ENCODE data around the gene MYL9.
A peak's percentile ranks its signal among the peaks of the same experiment; 100 is the strongest.

Gene MYL9

GRCh38 chr20:36541227-36541767, at the start of gene MYL9:
TSS of gene MYL9 (plus strand) at chr20:36541519. CDS start at chr20:36544885, 3,366 bp downstream.
- H3K36me3 ChIP-seq (ENCODE audit: insufficient read depth, low read length) = no peaks in the 10 kb centered on the region
- no peak within 1 kb of the TSS for H3K4me3 ChIP-seq (ENCODE audit: low read length, poor library complexity, severe bottlenecking)
- no peak within 1 kb of the TSS for H3K9ac ChIP-seq (ENCODE audit: low read depth, low read length, poor library complexity, severe bottlenecking)
- H3K4me1 ChIP-seq (ENCODE audit: insufficient read depth, low read length, poor library complexity, severe bottlenecking) = no peaks in the 10 kb centered on the region
- H3K4me2 ChIP-seq (ENCODE audit: low read depth, low read length, poor library complexity, severe bottlenecking) = no peak within 1 kb of the TSS
- no peak within 1 kb of the TSS for H2AFZ ChIP-seq (ENCODE audit: low read length)
- no peaks in the 10 kb centered on the region for H3K79me2 ChIP-seq (ENCODE audit: insufficient read depth, low read length)
- H3K9me3 ChIP-seq (ENCODE audit: insufficient read depth, low read depth, low read length) = no peaks in the 10 kb centered on the region
- H3F3A ChIP-seq (ENCODE audit: low read depth) = no peaks in the 10 kb centered on the region
- H3K9me2 ChIP-seq (replicated peaks; ENCODE audit: low read depth, low read length) = no peaks in the 10 kb centered on the region
- no peaks in the 10 kb centered on the region for H3K27me3 ChIP-seq (ENCODE audit: insufficient read depth, low read length, poor library complexity, severe bottlenecking)
- H4K20me1 ChIP-seq (ENCODE audit: insufficient read depth, low read length, poor library complexity, severe bottlenecking) = no peaks in the 10 kb centered on the region
- no peak for TF ChIP-seq CTCF (conservative IDR thresholded peaks at IDR 0.05; ENCODE audit: low read length)
- TF ChIP-seq EZH2phosphoT487 (IDR thresholded peaks at IDR 0.05; ENCODE audit: borderline replicate concordance) = no peak

GRCh38 chr20:36491901-36492617, 49.3 kb upstream of the MYL9 start:
- H3K79me2 ChIP-seq (ENCODE audit: insufficient read depth, low read length) = peaks cover 12% of the 10 kb centered on the region; the same call in 1 of the 2 replicates
- no peaks in the 10 kb centered on the region for H3K27me3 ChIP-seq (ENCODE audit: insufficient read depth, low read length, poor library complexity, severe bottlenecking)
- peaks cover 20% of the 10 kb centered on the region for H3K4me1 ChIP-seq (ENCODE audit: insufficient read depth, low read length, poor library complexity, severe bottlenecking)
- peak overlapping the region; percentile 67 for H3K4me2 ChIP-seq (ENCODE audit: low read depth, low read length, poor library complexity, severe bottlenecking)
- TF ChIP-seq CTCF (conservative IDR thresholded peaks at IDR 0.05; ENCODE audit: low read length) (no peak), EZH2phosphoT487 (IDR thresholded peaks at IDR 0.05; ENCODE audit: borderline replicate concordance) (no peak)
- peaks cover 4% of the 10 kb centered on the region; the same call in 1 of the 2 replicates for H3K36me3 ChIP-seq (ENCODE audit: insufficient read depth, low read length)
- no peaks in the 10 kb centered on the region for H3K9me3 ChIP-seq (ENCODE audit: insufficient read depth, low read depth, low read length)
- H3F3A ChIP-seq (ENCODE audit: low read depth) = no peaks in the 10 kb centered on the region
- no peaks in the 10 kb centered on the region for H3K9me2 ChIP-seq (replicated peaks; ENCODE audit: low read depth, low read length)
- peak overlapping the region; percentile 47; the same call in 1 of the 2 replicates for H2AFZ ChIP-seq (ENCODE audit: low read length)
- H3K4me3 ChIP-seq (ENCODE audit: low read length, poor library complexity, severe bottlenecking) = peak overlapping the region; percentile 49
- peak overlapping the region; percentile 65 for H3K9ac ChIP-seq (ENCODE audit: low read depth, low read length, poor library complexity, severe bottlenecking)
- peaks cover 5% of the 10 kb centered on the region for H4K20me1 ChIP-seq (ENCODE audit: insufficient read depth, low read length, poor library complexity, severe bottlenecking)

- peaks cover 20% of the 10 kb centered on the region for H3K4me1 ChIP-seq (ENCODE audit: insufficient read depth, low read length, poor library complexity, severe bottlenecking)
- H3K36me3 ChIP-seq (ENCODE audit: insufficient read depth, low read length) = peaks cover 16% of the 10 kb centered on the region; the same call in 1 of the 2 replicates
- no peak for TF ChIP-seq EZH2phosphoT487 (IDR thresholded peaks at IDR 0.05; ENCODE audit: borderline replicate concordance)
- peak; percentile 62 for TF ChIP-seq CTCF (conservative IDR thresholded peaks at IDR 0.05; ENCODE audit: low read length)
- peaks cover 5% of the 10 kb centered on the region for H4K20me1 ChIP-seq (ENCODE audit: insufficient read depth, low read length, poor library complexity, severe bottlenecking)
- no peaks in the 10 kb centered on the region for H3F3A ChIP-seq (ENCODE audit: low read depth)
- peak overlapping the region; percentile 67 for H3K4me2 ChIP-seq (ENCODE audit: low read depth, low read length, poor library complexity, severe bottlenecking)
- no peaks in the 10 kb centered on the region for H3K9me3 ChIP-seq (ENCODE audit: insufficient read depth, low read depth, low read length)
- no peak overlapping the region for H2AFZ ChIP-seq (ENCODE audit: low read length)
- H3K27me3 ChIP-seq (ENCODE audit: insufficient read depth, low read length, poor library complexity, severe bottlenecking) = no peaks in the 10 kb centered on the region
- peaks cover 12% of the 10 kb centered on the region; the same call in 1 of the 2 replicates for H3K79me2 ChIP-seq (ENCODE audit: insufficient read depth, low read length)
- H3K9me2 ChIP-seq (replicated peaks; ENCODE audit: low read depth, low read length) = no peaks in the 10 kb centered on the region
- peak overlapping the region; percentile 65 for H3K9ac ChIP-seq (ENCODE audit: low read depth, low read length, poor library complexity, severe bottlenecking)
- no peak overlapping the region for H3K4me3 ChIP-seq (ENCODE audit: low read length, poor library complexity, severe bottlenecking)
Observed at GRCh38 chr20:36493051-36493800, 48.1 kb upstream of the MYL9 start.

Measured in Loucy (cell line).